Fibroblast of skin of right biceps (primary cell): ENCODE results near the gene MT4.

Source experiments
- DNase-seq: peaks from one replicate; pipeline ENCODE4 v3.0.0-alpha.2; 2013

The MT4 gene

DNA sequence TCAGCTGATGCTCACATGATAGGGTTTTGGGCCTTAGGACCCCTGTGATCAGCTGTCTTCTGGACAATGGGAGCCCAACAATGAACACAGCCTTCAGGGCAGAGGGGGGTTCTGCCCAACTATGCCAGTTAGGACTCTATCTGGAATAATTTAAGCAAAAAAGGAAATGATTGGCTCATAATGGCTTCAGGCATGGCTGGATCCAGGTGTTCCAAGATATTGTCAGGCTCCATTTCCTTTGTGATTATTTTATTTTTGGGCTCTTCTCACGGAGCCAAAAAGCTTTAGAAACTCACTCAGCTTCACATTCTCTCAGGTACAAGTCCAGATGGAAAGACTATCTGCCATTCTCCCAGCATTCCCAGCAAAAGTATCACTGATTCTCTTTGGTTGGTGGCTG lies 40.6 kb downstream of the MT4 start:
- no peak for DNase-seq

DNA sequence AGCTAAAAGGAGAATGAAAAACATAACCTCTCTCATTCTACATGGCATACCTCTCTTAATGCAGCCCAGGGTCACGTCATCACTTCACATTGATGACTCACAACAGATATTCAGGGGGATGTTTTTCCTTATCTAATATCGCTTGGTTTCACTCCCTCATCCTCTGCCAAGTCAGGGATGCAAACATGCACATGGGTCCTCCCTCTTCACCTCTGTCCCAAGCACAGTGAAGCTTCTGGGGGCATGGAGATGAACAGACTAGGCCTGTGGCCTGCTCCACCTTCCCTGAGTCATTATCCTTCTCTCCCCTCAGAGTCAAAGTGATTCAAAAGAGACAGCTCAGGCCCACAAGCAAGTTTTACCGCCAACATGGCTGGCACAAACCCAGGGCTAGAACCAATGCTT lies 41.2 kb downstream of the MT4 start:
- peak; percentile 84 for DNase-seq

- DNase-seq, result no peak
Observed at GRCh38 chr16:56606476-56607108, 41.7 kb downstream of the MT4 start.

- DNase-seq, result peak; percentile 99
Observed at GRCh38 chr16:56607109-56607618, 42.3 kb downstream of the MT4 start.

DNA sequence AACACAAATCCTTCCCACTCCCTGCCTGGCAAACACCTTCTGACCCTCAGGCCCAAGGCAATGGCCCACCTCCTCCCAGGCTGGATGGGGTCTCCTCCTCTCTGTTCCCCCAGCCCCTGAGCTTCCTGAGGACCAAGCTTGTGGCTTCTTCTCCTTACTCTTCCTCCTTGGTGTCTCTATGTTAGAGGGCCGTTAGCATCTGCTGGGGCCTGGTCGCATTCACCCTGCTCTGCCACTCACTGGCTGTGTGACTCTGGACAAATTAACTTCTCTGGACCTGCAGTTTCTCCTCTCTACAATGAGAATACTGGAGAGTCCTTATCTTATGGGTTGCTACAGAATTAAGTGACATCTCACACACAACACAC lies 42.8 kb downstream of the MT4 start:
- DNase-seq, result no peak

- peak; percentile 97 for DNase-seq
Observed at GRCh38 chr16:56608043-56608875, 43.4 kb downstream of the MT4 start, which contains the start of gene MT2A. Gene MT2A (plus strand): TSS chr16:56608584. CDS start chr16:56608656, 72 bp downstream.

DNA sequence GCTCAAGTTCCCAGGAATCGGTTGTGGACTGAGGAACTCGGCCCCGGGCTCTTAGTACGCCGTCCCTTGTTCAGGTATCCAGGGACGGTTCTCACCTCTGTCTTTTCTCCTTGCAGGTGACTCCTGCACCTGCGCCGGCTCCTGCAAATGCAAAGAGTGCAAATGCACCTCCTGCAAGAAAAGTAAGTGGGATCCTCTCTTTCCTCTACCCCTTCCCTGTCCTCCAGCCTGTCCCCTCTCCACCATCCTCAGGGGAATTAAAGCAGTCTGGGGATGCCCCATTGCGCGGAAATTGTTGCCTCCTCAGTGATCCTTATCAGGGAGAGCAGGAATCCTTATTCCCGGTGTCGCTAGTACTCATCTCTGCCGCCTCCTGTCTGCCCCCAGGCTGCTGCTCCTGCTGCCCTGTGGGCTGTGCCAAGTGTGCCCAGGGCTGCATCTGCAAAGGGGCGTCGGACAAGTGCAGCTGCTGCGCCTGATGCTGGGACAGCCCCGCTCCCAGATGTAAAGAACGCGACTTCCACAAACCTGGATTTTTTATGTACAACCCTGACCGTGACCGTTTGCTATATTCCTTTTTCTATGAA lies 44.1 kb downstream of the MT4 start:
- DNase-seq, result peak; percentile 11

DNA sequence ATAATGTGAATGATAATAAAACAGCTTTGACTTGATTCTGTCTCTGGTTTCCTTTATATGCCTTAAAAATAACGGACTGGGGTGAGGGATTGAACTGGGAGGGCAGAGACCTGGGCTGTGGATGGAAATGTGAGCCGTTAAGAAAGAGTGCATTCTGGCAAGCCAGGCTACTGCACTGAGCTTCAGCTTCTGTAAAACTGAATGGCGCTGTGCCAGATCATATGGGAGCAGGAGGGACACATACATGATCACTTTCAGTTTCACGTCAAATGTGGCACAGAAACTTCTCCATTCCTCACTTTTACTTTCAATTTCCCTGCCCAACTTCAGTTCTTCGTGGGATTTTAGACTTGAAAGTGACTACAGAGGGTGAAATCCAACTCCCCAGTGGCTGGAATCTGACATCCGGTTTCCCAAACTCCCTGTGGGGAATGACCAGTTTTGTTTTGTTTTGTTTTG lies 44.6 kb downstream of the MT4 start:
- peak; percentile 81 for DNase-seq

GRCh38 chr16:56610017-56610608 lies 45.2 kb downstream of the MT4 start:
- peak; percentile 63 for DNase-seq

- peak; percentile 26 for DNase-seq
Observed at GRCh38 chr16:56610609-56611111, 45.8 kb downstream of the MT4 start.

DNA sequence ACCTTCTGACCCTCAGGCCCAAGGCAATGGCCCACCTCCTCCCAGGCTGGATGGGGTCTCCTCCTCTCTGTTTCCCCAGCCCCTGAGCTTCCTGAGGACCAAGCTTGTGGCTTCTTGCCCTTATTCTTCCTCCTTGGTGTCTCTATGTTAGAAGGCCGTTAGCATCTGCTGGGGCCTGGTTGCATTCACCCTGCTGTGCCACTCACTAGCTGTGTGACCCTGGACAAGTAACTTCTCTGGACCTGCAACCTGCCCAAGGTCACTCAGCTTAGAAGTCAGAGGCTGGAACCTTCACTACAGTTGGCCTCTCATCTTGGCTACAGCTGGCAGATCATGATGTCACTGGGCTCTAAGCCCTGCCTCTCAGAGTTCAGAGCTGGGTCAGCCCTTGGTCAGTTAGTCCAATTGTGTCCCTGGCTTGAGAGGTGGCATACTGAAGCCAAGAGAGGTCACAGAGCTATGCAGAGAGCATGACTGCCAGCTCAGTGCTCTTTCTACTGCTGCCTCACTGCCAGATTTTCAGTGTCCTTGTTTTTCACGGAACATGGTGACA lies 46.5 kb downstream of the MT4 start:
- no peak for DNase-seq

DNA sequence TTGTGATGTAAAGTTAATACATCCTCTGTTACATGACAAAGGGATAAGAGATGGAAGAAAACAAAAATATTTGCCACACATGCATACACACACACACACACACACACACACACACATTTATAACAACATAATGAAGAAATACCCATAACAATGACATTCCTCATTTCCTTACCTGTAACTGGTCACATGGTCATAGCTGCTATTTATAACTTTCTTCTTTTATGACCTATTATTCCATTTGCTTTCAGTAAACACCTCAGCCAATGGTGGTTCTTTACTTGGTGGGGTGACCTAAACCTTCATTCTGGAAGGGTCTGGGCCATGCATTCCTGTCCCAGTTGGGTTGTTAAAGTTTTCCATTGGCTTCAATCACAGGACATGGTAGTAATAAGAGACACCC lies 48.8 kb downstream of the MT4 start:
- no peak for DNase-seq

- DNase-seq, result peak; percentile 87
Observed at GRCh38 chr16:56614549-56614991, 49.7 kb downstream of the MT4 start.

DNA sequence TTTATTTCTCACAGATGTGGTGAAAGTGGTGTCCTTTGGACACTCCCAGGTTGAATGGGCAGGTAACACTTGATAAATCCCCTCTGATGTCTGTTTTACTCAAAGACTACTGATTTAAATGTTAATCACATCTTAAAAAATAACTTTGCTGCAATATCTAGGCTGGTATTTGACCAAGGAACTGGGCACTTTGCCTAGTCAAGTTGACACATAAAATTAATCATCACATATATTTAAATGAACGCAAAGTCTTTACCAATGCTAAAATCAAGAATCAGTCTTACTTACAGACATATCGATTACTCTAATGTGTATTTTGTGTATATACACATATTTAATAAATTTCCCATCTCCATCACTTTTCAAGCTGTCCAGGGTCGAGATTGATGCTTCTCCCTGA lies 50.5 kb downstream of the MT4 start:
- DNase-seq, result peak; percentile 59

DNA sequence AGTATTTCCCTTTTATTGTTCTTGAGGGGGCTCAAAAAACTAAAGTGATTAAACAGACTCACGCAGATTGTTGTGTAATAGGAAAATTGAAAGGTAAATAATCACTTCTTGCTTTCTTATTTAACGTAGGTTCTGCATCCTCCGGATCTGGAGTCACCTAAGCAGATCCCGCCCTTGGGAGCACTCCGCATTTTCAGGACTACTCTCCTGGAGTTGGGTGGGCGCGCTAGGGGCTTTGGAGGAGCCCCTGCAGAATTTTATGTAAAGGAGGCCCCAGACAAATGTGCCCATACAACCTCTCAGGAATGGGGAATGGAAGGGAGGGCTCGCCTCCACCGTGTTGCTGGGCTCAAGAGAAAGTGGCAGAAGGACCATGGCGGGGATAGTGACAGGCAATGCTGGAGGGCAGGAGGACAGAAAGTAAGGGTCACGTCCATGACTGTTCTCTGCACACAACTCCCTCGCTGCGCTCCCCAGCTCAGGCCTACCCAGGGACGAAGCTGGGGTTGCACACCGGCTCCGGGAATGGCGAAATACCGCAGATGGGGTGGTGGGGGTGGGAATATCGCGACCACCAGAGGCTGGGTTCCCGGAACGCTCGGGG lies 51.8 kb downstream of the MT4 start:
- DNase-seq, result no peak

DNA sequence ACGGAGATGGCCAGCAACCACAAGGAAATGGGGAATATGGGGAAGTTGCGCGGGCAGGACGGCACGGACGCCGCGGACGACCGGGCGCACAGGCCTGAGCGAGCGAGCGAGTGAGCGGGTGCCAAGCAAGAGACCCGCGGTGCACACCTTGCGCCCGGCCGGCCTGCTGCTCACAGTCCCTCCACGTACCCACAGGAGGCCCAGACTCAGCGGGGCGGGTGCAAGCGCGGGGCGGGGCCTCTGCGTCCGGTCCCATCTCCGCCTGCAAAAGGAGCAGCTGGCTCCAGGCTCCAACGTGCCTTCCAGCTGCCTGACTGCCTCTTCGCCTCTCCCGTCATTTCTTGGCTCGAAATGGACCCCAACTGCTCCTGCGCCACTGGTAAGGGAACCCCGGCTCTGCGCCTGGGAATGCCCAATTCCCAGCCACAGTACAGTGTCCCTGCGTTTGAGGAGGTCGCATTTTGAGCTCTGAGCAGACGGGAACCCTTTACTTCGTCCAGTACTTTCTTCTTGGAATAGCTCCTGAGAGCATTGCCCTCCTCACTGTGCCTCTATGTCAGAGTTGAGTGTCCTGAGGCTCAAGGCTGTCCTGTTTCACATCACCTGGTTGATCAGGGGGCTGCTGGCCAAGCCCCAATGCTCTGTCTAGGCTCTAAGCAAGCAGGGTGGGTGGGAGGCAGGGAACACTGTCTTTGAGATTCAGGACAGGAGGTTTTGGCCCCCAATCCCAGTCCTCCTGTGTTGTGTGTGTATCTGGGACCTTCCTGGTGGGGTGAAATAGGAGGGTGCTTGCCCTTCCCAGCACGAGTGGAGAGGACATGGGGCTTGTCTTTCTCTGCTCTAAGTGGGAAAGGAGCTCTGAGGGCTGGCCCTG lies 52.6 kb downstream of the MT4 start:
- peak; percentile 60 for DNase-seq

DNA sequence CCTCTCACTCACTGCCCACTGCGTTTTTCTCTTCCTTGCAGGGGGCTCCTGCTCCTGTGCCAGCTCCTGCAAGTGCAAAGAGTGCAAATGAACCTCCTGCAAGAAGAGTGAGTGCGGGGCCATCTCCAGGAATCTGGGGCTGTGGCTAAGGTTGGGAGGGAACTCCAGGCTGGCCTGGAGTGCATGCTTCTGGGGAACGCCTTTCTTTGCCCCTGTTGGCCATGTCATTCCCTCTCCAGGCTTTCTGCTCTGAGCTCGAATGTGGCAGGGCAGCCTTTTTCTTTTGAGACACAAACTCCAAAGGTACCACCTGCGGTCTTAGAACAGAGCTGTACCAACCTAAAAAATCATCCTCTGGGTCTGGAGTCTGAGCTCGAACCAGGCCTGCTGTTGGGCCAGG lies 53.3 kb downstream of the MT4 start:
- DNase-seq, result no peak
